ENCODE results near the gene RPL13.

DNA sequence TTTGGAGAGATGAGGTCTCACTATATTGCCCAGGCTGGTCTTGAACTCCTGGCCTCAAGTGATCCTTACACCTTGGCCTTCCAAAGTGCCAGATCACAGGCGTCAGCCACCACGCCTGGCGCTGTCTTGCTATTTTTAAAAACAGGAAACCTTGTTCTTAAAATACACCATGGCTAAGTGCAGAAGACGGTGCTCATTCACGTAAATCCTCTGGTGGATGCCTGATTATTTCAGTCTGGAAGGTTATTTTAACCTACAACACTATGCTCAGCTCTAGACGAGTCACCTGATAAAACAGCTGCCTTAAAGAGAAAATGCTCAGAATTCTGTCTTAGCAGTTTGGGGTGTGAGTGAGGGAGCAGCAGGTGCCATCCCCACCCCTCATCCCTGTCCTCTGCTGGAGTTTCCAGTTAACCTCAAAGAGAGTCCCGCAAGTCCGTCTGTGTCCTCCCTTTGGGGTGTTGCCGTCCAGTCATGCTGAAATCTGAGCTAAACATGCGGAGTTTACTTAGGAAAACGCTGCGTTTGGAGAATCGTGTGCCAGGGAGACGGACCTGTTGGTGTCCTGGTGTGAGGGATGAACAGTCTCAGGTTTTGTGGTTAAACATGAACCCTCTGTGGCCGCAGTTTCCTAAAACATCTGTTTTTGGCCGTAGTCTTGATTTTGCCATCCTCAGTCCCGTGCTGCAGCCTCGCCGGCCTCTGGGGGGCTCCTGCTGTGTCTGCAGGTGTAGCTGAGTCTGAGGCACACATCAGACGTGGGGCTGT lies 35.2 kb upstream of the RPL13 start:
- TF ChIP-seq POLR2AphosphoS5 (IDR thresholded peaks at IDR 0.05) = no peak
- TF ChIP-seq, protein P1, sequence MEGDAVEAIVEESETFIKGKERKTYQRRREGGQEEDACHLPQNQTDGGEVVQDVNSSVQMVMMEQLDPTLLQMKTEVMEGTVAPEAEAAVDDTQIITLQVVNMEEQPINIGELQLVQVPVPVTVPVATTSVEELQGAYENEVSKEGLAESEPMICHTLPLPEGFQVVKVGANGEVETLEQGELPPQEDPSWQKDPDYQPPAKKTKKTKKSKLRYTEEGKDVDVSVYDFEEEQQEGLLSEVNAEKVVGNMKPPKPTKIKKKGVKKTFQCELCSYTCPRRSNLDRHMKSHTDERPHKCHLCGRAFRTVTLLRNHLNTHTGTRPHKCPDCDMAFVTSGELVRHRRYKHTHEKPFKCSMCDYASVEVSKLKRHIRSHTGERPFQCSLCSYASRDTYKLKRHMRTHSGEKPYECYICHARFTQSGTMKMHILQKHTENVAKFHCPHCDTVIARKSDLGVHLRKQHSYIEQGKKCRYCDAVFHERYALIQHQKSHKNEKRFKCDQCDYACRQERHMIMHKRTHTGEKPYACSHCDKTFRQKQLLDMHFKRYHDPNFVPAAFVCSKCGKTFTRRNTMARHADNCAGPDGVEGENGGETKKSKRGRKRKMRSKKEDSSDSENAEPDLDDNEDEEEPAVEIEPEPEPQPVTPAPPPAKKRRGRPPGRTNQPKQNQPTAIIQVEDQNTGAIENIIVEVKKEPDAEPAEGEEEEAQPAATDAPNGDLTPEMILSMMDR (IDR thresholded peaks at IDR 0.05) = no peak
- no peak for TF ChIP-seq EP300 (IDR thresholded peaks at IDR 0.05)

Data from sigmoid colon (tissue), 4 donors.